K562 (cell line): Measurements from ENCODE around the gene GRIN2D. TPM values are rescaled to one million over a fixed set of nuclear protein-coding genes. Genes with fewer than 3 reads are reported as not detected.
A peak's percentile ranks its signal among the peaks of the same experiment; 100 is the strongest.

ENCODE experiments used
- ASH1L ChIP-seq: fragments of 450-650 bp; IDR thresholded peaks from 2 replicates; pipeline ENCODE4 v1.6.1; 2018; ENCODE audit warnings: borderline replicate concordance, mild to moderate bottlenecking, low read depth; ENCODE audit not compliant: partially characterized antibody
- COPS2 ChIP-seq: fragments of 450-650 bp; conservative IDR thresholded peaks from 2 replicates; pipeline ENCODE4 v1.6.1; 2016; ENCODE audit warnings: mild to moderate bottlenecking, moderate library complexity
- GABPA ChIP-seq: fragments of 200-800 bp; sonication (Bioruptor generic); conservative IDR thresholded peaks from 2 replicates; pipeline ENCODE4 v1.6.1; 2016; ENCODE audit warnings: low read depth, missing genetic modification characterization, missing compliant biosample characterization
- HDAC3 ChIP-seq: fragments of 450-650 bp; IDR thresholded peaks from 2 replicates; pipeline ENCODE4 v1.6.1; 2018; ENCODE audit warnings: borderline replicate concordance, mild to moderate bottlenecking, moderate library complexity; ENCODE audit not compliant: partially characterized antibody
- KAT8 ChIP-seq: fragments of 450-650 bp; IDR thresholded peaks from 2 replicates; pipeline ENCODE4 v1.6.1; 2016; ENCODE audit warnings: low read depth, mild to moderate bottlenecking
- MBD1 ChIP-seq: fragments of 250-450 bp; sonication (Bioruptor Pico); IDR thresholded peaks from 2 replicates; pipeline ENCODE4 v1.8.0; 2022; ENCODE audit warnings: inconsistent platforms
- OTX1 ChIP-seq: fragments of 450-650 bp; formaldehyde crosslinking; IDR thresholded peaks from 2 replicates; pipeline ENCODE4 v1.4.0; 2022; ENCODE audit warnings: mild to moderate bottlenecking
- POU5F1 ChIP-seq: fragments of 150-350 bp; IDR thresholded peaks from 2 replicates; pipeline ENCODE4 v1.6.1; 2014; ENCODE audit warnings: borderline replicate concordance, low read length, low read depth, mild to moderate bottlenecking; ENCODE audit not compliant: partially characterized antibody
- RFX5 ChIP-seq: IDR thresholded peaks from 2 replicates; pipeline ENCODE4 v1.6.1; 2011; ENCODE audit warnings: low read depth, mild to moderate bottlenecking, improper control_type of control experiment, low read length
- STAT5A ChIP-seq: IDR thresholded peaks from 2 replicates; pipeline ENCODE4 v1.6.1; 2012; ENCODE audit warnings: low read length, inconsistent platforms, borderline replicate concordance
- ZKSCAN1 ChIP-seq: fragments of 150-350 bp; IDR thresholded peaks from 2 replicates; pipeline ENCODE4 v1.6.1; 2016; ENCODE audit warnings: low read depth, low read length
- ZNF140 ChIP-seq: fragments of 250-450 bp; sonication (Bioruptor Pico); IDR thresholded peaks from 2 replicates; pipeline ENCODE4 v1.8.0; 2021; ENCODE audit warnings: moderate library complexity, mild to moderate bottlenecking, inconsistent platforms
- ZNF197 ChIP-seq: fragments of 200-800 bp; sonication (Bioruptor generic); IDR thresholded peaks from 2 replicates; pipeline ENCODE4 v1.6.1; 2016; ENCODE audit warnings: low read depth, missing genetic modification characterization, missing compliant biosample characterization
- ZNF280B ChIP-seq: fragments of 250-450 bp; sonication (Bioruptor Pico); IDR thresholded peaks from 2 replicates; pipeline ENCODE4 v1.5.1; 2021; ENCODE audit warnings: mild to moderate bottlenecking
- ZNF76 ChIP-seq: fragments of 250-450 bp; sonication (Bioruptor Pico); IDR thresholded peaks from 2 replicates; pipeline ENCODE4 v1.4.0; 2020; ENCODE audit warnings: mild to moderate bottlenecking, moderate library complexity, borderline replicate concordance
- polyA plus RNA-seq, 8 experiments: library from polyadenylated mRNA; depleted of rRNA in 4 of 8; stranded (reverse) in 5 of 8; unstranded in 3 of 8; fragments of >200 nt; fragmentation: Nextera tagmentation in 2 of 8; fragmentation: Illumina TruSeq in 1 of 8; extraction: Ambion mirVana in 2 of 8; extraction: Trizol in 1 of 8; gene quantifications; 2 replicates each; pipeline versions ENCODE4 v1.2.1 to v1.2.3, GENCODE V29; 2011 to 2014; ENCODE audit warnings: inconsistent platforms in 1 of 8, missing spikeins in 1 of 8
- total RNA-seq, 7 experiments: library from RNA; depleted of rRNA in 6 of 7; stranded (reverse); fragments of >200 nt in 6 of 7; fragmentation: Illumina TruSeq in 2 of 7; extraction: Trizol in 2 of 7; gene quantifications; 2 replicates each; pipeline versions ENCODE4 v1.2.1 to v1.2.3, GENCODE V29; 2011 to 2021; ENCODE audit warnings: low replicate concordance in 1 of 7
- TF ChIP-seq, protein P1 (sequence below): sonication (generic); formaldehyde crosslinking; IDR thresholded peaks from 2 replicates; pipeline ENCODE4 v1.8.0; 2022; ENCODE audit warnings: mild to moderate bottlenecking, low read depth, missing genetic modification reagents
- TF ChIP-seq, protein P2 (sequence below): fragments of 450-650 bp; IDR thresholded peaks from 2 replicates; pipeline ENCODE4 v1.6.1; 2018; ENCODE audit not compliant: partially characterized antibody
- TF ChIP-seq, protein P3 (sequence below): fragments of 450-650 bp; formaldehyde crosslinking; IDR thresholded peaks from 2 replicates; pipeline ENCODE4 v1.4.0; 2020; ENCODE audit warnings: mild to moderate bottlenecking, moderate library complexity

Gene GRIN2D
- total and polyA plus RNA-seq, 9 of the 15 experiments (the other 6 are each of a cell fraction or from before 2014, with no cell fraction given), result 0.32 to 31.5 (median 1.8) TPM

DNA sequence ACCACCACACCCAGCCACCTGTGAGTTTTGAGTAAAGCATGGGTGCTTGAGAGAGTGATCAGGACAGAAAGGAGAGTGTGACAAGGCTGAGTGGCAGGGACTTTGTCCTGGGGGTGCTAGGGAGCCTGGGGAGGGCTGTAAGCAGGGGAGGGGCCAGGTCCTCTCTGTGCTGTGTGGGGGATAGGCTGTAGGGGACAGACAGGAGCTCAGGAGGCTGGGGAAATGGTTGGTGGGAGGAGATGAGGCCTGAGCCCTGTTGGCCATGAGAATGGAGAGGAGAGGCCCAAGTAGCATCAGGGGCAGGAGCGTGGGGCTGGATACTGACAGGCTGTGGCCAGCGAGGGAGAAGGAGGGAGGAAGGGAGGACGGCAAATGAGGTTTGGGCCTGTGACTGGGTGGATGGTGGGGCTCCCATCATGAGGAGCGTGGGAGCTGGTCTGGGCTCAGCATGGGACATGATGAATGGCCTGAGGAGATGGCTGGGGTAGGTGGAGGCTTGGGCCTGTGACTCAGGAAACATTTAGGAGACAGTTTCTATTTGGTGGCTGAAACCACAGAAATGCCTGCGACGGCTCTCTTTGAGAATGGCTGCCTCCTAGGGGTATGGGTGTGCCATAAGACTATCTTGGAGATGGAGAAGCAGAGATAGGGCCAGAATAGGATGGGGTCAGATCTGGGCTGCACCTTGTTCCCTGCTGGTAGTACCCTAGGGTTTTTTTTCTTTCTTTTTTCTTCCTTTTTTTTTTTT lies 25.0 kb downstream of the GRIN2D start (continued):
- TF ChIP-seq POU5F1, result no peak
- no peak for TF ChIP-seq ZKSCAN1
- no peak for TF ChIP-seq ZNF140 (CRISPR knock-in tag)
- no peak for TF ChIP-seq ZNF280B (CRISPR knock-in tag)
- no peak for TF ChIP-seq ASH1L
- TF ChIP-seq MBD1 (CRISPR knock-in tag), result no peak
- TF ChIP-seq STAT5A, result no peak
- TF ChIP-seq GABPA (tag), result peak; percentile 41; the same call in 1 of the 2 replicates
- TF ChIP-seq RFX5, result no peak
- TF ChIP-seq, protein P1, sequence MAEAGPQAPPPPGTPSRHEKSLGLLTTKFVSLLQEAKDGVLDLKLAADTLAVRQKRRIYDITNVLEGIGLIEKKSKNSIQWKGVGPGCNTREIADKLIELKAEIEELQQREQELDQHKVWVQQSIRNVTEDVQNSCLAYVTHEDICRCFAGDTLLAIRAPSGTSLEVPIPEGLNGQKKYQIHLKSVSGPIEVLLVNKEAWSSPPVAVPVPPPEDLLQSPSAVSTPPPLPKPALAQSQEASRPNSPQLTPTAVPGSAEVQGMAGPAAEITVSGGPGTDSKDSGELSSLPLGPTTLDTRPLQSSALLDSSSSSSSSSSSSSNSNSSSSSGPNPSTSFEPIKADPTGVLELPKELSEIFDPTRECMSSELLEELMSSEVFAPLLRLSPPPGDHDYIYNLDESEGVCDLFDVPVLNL (CRISPR knock-in tag), result no peak
- no peak for TF ChIP-seq ZNF76
- TF ChIP-seq, protein P2, sequence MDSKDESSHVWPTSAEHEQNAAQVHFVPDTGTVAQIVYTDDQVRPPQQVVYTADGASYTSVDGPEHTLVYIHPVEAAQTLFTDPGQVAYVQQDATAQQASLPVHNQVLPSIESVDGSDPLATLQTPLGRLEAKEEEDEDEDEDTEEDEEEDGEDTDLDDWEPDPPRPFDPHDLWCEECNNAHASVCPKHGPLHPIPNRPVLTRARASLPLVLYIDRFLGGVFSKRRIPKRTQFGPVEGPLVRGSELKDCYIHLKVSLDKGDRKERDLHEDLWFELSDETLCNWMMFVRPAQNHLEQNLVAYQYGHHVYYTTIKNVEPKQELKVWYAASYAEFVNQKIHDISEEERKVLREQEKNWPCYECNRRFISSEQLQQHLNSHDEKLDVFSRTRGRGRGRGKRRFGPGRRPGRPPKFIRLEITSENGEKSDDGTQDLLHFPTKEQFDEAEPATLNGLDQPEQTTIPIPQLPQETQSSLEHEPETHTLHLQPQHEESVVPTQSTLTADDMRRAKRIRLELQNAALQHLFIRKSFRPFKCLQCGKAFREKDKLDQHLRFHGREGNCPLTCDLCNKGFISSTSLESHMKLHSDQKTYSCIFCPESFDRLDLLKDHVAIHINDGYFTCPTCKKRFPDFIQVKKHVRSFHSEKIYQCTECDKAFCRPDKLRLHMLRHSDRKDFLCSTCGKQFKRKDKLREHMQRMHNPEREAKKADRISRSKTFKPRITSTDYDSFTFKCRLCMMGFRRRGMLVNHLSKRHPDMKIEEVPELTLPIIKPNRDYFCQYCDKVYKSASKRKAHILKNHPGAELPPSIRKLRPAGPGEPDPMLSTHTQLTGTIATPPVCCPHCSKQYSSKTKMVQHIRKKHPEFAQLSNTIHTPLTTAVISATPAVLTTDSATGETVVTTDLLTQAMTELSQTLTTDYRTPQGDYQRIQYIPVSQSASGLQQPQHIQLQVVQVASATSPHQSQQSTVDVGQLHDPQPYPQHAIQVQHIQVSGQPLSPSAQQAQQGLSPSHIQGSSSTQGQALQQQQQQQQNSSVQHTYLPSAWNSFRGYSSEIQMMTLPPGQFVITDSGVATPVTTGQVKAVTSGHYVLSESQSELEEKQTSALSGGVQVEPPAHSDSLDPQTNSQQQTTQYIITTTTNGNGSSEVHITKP, result no peak
- no peak for TF ChIP-seq ZNF197 (CRISPR knock-in tag)
- TF ChIP-seq, protein P3, sequence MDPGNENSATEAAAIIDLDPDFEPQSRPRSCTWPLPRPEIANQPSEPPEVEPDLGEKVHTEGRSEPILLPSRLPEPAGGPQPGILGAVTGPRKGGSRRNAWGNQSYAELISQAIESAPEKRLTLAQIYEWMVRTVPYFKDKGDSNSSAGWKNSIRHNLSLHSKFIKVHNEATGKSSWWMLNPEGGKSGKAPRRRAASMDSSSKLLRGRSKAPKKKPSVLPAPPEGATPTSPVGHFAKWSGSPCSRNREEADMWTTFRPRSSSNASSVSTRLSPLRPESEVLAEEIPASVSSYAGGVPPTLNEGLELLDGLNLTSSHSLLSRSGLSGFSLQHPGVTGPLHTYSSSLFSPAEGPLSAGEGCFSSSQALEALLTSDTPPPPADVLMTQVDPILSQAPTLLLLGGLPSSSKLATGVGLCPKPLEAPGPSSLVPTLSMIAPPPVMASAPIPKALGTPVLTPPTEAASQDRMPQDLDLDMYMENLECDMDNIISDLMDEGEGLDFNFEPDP, result 0 out of 2 replicates have a peak, but pooled peaks have one; percentile 40
- TF ChIP-seq HDAC3, result no peak
- TF ChIP-seq COPS2, result no peak
- TF ChIP-seq OTX1, result peak; percentile 7; the same call in 1 of the 2 replicates
- TF ChIP-seq KAT8, result no peak
